BE2C (cell line): ENCODE results near the gene PDE5A.

Experiments
- DNase-seq: peaks from one replicate; pipeline ENCODE4 v3.0.0-alpha.2; 2020
- H3K27me3 ChIP-seq: fragments of 250-450 bp; sonication (Bioruptor Pico); 2 replicates; pipeline ENCODE4 v1.5.1; 2020; ENCODE audit warnings: mild to moderate bottlenecking
- H3K36me3 ChIP-seq: fragments of 250-450 bp; sonication (Bioruptor Pico); 2 replicates; pipeline ENCODE4 v1.5.1; 2020; ENCODE audit warnings: mild to moderate bottlenecking
- H3K4me1 ChIP-seq: fragments of 250-450 bp; sonication (Bioruptor Pico); 2 replicates; pipeline ENCODE4 v1.5.1; 2020
- H3K4me3 ChIP-seq: 2 replicates; pipeline ENCODE4 v1.5.1; 2011; ENCODE audit warnings: low read depth, low read length
- H3K9me3 ChIP-seq: fragments of 250-450 bp; sonication (Bioruptor Pico); 2 replicates; pipeline ENCODE4 v1.5.1; 2020
- TF ChIP-seq, protein P1 (sequence below): IDR thresholded peaks from 2 replicates; pipeline ENCODE4 v1.5.1; 2012; ENCODE audit warnings: mild to moderate bottlenecking, low read depth, low read length

Gene PDE5A

DNA sequence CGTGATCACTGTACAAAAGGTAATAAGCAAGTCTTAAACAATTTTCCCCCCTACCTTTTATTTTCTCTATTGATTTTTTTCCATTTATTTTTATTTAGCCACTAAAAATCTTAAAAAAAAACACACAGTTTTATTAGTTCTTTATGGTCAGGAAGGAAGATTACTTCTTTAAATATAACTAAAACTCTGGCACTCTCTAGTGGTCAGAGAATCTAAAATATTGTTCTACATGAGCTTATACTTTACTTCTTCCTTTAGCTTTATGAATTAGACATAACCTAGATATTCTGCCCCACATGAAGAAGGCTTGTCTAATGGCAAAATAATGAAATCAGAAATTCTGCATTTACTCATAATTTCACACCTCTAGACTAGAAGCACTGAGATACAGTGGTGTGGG is 135.2 kb downstream of the PDE5A start:
- TF ChIP-seq, protein P1, sequence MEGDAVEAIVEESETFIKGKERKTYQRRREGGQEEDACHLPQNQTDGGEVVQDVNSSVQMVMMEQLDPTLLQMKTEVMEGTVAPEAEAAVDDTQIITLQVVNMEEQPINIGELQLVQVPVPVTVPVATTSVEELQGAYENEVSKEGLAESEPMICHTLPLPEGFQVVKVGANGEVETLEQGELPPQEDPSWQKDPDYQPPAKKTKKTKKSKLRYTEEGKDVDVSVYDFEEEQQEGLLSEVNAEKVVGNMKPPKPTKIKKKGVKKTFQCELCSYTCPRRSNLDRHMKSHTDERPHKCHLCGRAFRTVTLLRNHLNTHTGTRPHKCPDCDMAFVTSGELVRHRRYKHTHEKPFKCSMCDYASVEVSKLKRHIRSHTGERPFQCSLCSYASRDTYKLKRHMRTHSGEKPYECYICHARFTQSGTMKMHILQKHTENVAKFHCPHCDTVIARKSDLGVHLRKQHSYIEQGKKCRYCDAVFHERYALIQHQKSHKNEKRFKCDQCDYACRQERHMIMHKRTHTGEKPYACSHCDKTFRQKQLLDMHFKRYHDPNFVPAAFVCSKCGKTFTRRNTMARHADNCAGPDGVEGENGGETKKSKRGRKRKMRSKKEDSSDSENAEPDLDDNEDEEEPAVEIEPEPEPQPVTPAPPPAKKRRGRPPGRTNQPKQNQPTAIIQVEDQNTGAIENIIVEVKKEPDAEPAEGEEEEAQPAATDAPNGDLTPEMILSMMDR = no peak
- no peak for DNase-seq

DNA sequence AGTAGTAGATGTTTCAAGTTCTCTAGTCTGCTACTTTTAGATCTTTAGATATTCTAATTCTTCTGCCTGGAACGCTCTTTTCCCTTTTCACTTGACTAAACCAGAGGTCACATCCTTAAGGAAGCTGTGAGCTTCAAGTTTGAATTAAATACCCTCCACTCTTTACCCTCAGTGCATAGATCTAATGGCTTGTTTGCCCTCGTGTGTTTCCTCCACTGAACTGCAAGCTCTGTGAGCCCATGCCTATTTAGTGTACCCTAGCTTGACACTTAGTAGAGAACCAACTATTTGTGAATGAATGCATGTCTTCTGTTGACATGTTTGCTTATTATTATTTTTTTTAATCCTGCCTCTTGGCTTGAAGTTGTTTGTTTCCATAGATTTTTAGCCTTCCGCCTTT is 138.3 kb downstream of the PDE5A start:
- no peak for DNase-seq
- TF ChIP-seq, protein P1 = peak; percentile 35; the same call in 1 of the 2 replicates

More for the DNA sequence above, 135.2 kb downstream of the PDE5A start:
- Histone ChIP-seq H3K27me3 (no peaks in the 10 kb centered on the region), H3K4me3 (no peak overlapping the region), H3K4me1 (no peaks in the 10 kb centered on the region), H3K9me3 (no peaks in the 10 kb centered on the region), H3K36me3 (peaks cover 19% of the 10 kb centered on the region)

GRCh38 chr4:119489305-119489704 is 139.3 kb downstream of the PDE5A start:
- H3K9me3 ChIP-seq = no peaks in the 10 kb centered on the region; the same call in 1 of the 2 replicates
- H3K4me3 ChIP-seq = no peak overlapping the region
- DNase-seq = no peak
- no peaks in the 10 kb centered on the region for H3K4me1 ChIP-seq
- TF ChIP-seq, protein P1 = no peak
- no peaks in the 10 kb centered on the region for H3K27me3 ChIP-seq
- peaks cover under 1% of the 10 kb centered on the region for H3K36me3 ChIP-seq

More for the DNA sequence above, 138.3 kb downstream of the PDE5A start:
- H3K4me1 ChIP-seq = no peaks in the 10 kb centered on the region
- peaks cover 10% of the 10 kb centered on the region for H3K36me3 ChIP-seq
- H3K4me3 ChIP-seq = no peak overlapping the region
- no peaks in the 10 kb centered on the region for H3K27me3 ChIP-seq
- H3K9me3 ChIP-seq = no peaks in the 10 kb centered on the region; the same call in 1 of the 2 replicates

DNA sequence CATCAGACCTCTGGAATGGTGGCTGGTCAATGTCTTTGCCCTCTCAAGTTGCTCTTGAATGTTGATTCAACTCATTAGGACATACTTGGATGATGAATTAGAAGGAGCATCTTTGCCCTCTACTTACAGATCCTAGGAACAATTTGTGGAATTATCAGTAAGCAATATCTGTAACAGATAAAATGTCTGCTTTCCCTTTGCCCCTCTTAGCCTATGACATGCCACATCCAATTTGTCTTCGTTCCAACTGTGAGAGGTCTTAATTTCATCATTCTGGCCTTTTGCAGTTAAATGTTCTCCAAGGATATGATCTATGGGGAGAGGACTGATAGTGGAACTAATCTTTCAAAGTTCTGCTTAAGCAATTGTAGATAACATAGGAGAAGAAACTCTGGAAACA is 148.3 kb downstream of the PDE5A start:
- Histone ChIP-seq H3K4me3 (no peak overlapping the region), H3K9me3 (no peaks in the 10 kb centered on the region), H3K36me3 (peaks cover 17% of the 10 kb centered on the region), H3K27me3 (no peaks in the 10 kb centered on the region), H3K4me1 (no peaks in the 10 kb centered on the region)
- TF ChIP-seq, protein P1 = no peak
- no peak for DNase-seq

DNA sequence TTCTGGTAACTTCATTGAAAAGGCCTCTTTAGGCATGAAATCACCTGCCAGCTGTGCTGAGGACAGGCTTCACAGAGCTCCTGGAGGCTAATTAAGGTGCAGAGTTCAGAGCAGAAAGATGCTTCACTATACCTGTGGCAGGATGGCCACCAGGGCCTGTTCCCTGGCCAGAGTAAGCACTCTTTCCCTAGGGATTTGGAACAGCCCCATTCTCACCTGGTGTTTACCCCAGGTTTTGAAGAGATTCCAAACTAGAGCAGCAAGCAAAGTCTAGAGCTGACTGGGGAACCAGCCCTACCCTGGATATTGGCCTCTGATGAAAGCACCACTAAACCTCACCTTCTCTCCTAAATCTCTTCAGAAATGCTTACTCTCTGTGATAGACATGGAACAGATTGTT is 148.8 kb downstream of the PDE5A start:
- H3K27me3 ChIP-seq = no peaks in the 10 kb centered on the region
- H3K4me1 ChIP-seq = no peaks in the 10 kb centered on the region
- no peaks in the 10 kb centered on the region for H3K9me3 ChIP-seq
- TF ChIP-seq, protein P1 = no peak
- no peak overlapping the region for H3K4me3 ChIP-seq
- H3K36me3 ChIP-seq = peaks cover 17% of the 10 kb centered on the region
- DNase-seq = no peak

DNA sequence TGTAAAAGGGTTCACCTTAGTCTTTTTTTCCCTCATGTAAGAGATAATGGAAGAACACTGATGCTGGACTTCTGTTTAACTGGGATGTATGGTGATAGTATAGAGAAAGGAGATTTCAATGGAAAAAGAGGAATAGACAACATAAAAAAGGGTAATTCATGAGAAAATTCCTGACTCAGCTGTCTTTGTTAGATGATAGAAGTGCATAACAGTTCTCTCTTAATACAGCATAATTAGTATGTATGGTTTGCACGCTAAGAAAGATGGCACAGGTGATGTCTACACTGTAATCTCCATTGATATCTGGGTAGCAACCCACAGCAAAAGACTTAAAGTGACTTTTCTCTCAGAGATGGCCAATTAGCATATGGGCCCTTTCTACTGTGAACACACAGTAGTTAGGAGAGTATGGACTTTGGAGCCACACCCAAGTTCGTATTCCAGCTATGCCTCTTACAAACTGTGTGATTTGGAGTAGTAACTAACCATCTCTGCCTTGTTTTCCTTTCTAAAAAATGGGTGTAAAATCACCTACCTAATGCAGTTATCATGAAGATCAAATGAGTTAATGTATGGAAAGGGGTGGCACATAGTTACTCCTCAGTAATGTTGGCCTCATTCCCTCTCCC is 149.3 kb downstream of the PDE5A start:
- peaks cover 17% of the 10 kb centered on the region for H3K36me3 ChIP-seq
- no peaks in the 10 kb centered on the region for H3K27me3 ChIP-seq
- H3K4me3 ChIP-seq = no peak overlapping the region
- no peak for DNase-seq
- H3K9me3 ChIP-seq = no peaks in the 10 kb centered on the region
- H3K4me1 ChIP-seq = no peaks in the 10 kb centered on the region
- TF ChIP-seq, protein P1 = no peak
